Tibial nerve (tissue), 3 donors: ENCODE results near the gene SUMO3.

Experiments used
- POLR2A ChIP-seq, 2 donors: fragments of 450-650 bp; IDR thresholded peaks; one replicate each; pipeline ENCODE4 v1.6.1; 2017; ENCODE audit warnings: antibody characterized with exemption in 2 of 2, mild to moderate bottlenecking in 2 of 2, moderate library complexity in 2 of 2
- TF ChIP-seq, protein P1 (sequence below), 5 experiments: fragments of 200-600 bp in 3 of 5; fragments of 450-650 bp in 2 of 5; sonication (generic) in 3 of 5; IDR thresholded peaks; one replicate each; pipeline ENCODE4 v1.5.1; 2016 to 2019; ENCODE audit warnings: antibody characterized with exemption in 5 of 5, mild to moderate bottlenecking in 3 of 5, moderate library complexity in 2 of 5

DNA sequence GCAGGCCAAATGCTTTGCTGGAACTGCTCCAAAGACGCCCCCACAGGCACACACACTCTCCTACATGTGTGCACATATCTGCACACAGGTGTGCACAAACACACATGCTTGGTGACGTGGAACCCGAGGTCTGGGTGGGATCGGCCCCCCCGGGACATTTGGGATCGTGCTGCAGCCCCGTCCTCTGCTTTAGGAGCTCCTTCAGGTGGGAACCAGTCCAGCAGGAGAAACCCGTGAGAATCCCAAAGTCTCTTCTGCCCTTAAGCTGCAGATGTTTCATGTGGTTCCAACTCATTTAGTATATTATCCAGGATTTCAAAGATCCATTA lies 54.8 kb downstream of the SUMO3 start:
- TF ChIP-seq, protein P1, sequence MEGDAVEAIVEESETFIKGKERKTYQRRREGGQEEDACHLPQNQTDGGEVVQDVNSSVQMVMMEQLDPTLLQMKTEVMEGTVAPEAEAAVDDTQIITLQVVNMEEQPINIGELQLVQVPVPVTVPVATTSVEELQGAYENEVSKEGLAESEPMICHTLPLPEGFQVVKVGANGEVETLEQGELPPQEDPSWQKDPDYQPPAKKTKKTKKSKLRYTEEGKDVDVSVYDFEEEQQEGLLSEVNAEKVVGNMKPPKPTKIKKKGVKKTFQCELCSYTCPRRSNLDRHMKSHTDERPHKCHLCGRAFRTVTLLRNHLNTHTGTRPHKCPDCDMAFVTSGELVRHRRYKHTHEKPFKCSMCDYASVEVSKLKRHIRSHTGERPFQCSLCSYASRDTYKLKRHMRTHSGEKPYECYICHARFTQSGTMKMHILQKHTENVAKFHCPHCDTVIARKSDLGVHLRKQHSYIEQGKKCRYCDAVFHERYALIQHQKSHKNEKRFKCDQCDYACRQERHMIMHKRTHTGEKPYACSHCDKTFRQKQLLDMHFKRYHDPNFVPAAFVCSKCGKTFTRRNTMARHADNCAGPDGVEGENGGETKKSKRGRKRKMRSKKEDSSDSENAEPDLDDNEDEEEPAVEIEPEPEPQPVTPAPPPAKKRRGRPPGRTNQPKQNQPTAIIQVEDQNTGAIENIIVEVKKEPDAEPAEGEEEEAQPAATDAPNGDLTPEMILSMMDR (IDR thresholded peaks at IDR 0.05): no peak
- TF ChIP-seq POLR2A (IDR thresholded peaks at IDR 0.05): no peak
